Body of pancreas (tissue), 4 donors: ENCODE data around the gene PRTFDC1.

Experiments
- CTCF ChIP-seq, 7 experiments: fragments of 450-650 bp in 4 of 7; fragments of 200-600 bp in 3 of 7; sonication (generic) in 3 of 7; IDR thresholded peaks; one replicate each; pipeline ENCODE4 v1.5.1; 2016 to 2019; ENCODE audit warnings: antibody characterized with exemption in 7 of 7
- POLR2A ChIP-seq, 3 donors: fragments of 450-650 bp; IDR thresholded peaks; one replicate each; pipeline ENCODE4 v1.6.1; 2016; ENCODE audit warnings: antibody characterized with exemption in 3 of 3, mild to moderate bottlenecking in 2 of 3

DNA sequence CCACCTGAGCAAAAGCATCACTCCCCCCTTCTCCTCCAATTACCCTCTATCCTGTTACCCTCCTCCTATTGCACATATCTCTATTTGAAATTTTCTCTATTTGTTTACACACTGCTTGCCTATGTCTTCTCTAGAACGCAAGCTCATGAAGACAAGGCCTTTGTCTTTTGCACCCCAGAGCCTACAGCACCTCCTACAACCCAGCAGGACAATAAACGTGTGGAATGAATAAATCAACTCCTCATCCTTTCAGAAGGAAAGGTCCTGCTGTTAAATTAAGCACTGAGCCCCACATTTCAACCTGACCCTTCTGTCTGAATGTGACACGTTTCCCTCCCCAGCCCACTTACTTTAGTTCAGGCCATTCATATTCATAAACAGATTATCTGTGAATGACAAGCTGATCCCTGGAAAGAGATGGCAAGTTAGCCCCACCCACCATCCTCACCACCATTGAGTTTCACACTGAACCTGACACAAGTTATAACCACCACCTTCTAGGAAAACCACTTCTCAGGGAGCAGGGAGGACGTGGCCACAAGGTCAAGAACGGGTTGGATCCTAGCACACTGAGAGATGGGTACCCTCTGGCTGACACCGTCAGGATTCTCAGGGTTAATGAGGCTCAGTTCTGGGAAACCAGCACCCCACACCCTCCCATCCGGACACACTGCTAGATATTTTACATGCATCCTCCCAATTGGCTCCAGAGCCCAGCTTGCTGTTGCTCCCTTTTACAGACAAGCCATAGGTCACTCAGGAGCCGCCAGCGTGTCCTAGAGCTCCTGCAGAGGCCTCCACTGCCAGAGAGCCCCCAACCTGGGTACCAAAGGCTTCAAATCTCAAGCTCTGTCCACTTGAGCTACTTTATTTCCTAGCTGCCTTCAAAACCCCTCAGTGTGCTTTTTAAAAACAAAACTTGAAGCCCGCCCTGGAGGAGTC lies 934 bp downstream of the PRTFDC1 start:
- TF ChIP-seq CTCF (IDR thresholded peaks at IDR 0.05) (no peak), POLR2A (IDR thresholded peaks at IDR 0.05) (no peak)
